Activated T-helper 1 cell treated with Interleukin-2 at 50 U/mL for 16 hours (primary cell): ENCODE measurements around the gene EOMES.

Experiments used
- DNase-seq: peaks from one replicate; pipeline ENCODE4 v3.0.0-alpha.2; 2020; ENCODE audit warnings: low read depth

The EOMES gene

GRCh38 chr3:27720899-27721716 lies 1.0 kb downstream of the EOMES start:
- no peak for DNase-seq

GRCh38 chr3:27719314-27720003 lies 2.7 kb downstream of the EOMES start:
- no peak for DNase-seq

- no peak for DNase-seq
Observed at GRCh38 chr3:27718459-27718858, 3.7 kb downstream of the EOMES start.

GRCh38 chr3:27717200-27717852 lies 4.8 kb downstream of the EOMES start:
- no peak for DNase-seq

- DNase-seq: no peak
Observed at GRCh38 chr3:27716309-27716708, 5.8 kb downstream of the EOMES start.

GRCh38 chr3:27715863-27716262 lies 6.3 kb downstream of the EOMES start:
- DNase-seq: no peak

- DNase-seq: no peak
Observed at GRCh38 chr3:27715454-27715806, 6.7 kb downstream of the EOMES start.

GRCh38 chr3:27714692-27715453 lies 7.2 kb downstream of the EOMES start:
- DNase-seq: no peak

GRCh38 chr3:27714146-27714526 lies 8.0 kb downstream of the EOMES start:
- DNase-seq: no peak

GRCh38 chr3:27713435-27714145 lies 8.5 kb downstream of the EOMES start:
- DNase-seq: no peak

- DNase-seq: no peak
Observed at GRCh38 chr3:27713078-27713423, 9.1 kb downstream of the EOMES start.

- DNase-seq: peak; percentile 63
Observed at GRCh38 chr3:27712136-27713077, 9.7 kb downstream of the EOMES start.

GRCh38 chr3:27708250-27708649 lies 13.9 kb downstream of the EOMES start:
- no peak for DNase-seq

GRCh38 chr3:27699067-27699466 lies 23.1 kb downstream of the EOMES start:
- DNase-seq: no peak

GRCh38 chr3:27696906-27697305 lies 25.2 kb downstream of the EOMES start:
- DNase-seq: no peak

GRCh38 chr3:27695636-27696035 lies 26.5 kb downstream of the EOMES start:
- DNase-seq: no peak

- no peak for DNase-seq
Observed at GRCh38 chr3:27688053-27688452, 34.1 kb downstream of the EOMES start.

GRCh38 chr3:27686642-27687041 lies 35.5 kb downstream of the EOMES start:
- no peak for DNase-seq

GRCh38 chr3:27685474-27685873 lies 36.6 kb downstream of the EOMES start:
- DNase-seq: no peak

GRCh38 chr3:27684302-27684701 lies 37.8 kb downstream of the EOMES start:
- DNase-seq: no peak

GRCh38 chr3:27681249-27681748 lies 40.8 kb downstream of the EOMES start:
- DNase-seq: peak; percentile 13
